DND-41 (cell line): Measurements from ENCODE around the gene ITSN1.

Experiments used
- ATAC-seq: fragments of 200-7000 bp; cut with Tn5 transposase; 3 replicates; pipeline ENCODE4 v1.9.1; 2021; ENCODE audit warnings: low read depth; ENCODE audit not compliant: insufficient read depth
- DNase-seq: peaks from one replicate; pipeline ENCODE4 v3.0.0-alpha.2; 2020
- H2AFZ ChIP-seq: 2 replicates; pipeline ENCODE4 v1.6.0; 2012; ENCODE audit warnings: low read depth, low read length
- H3K27ac ChIP-seq: 2 replicates; pipeline ENCODE4 v1.5.1; 2012; ENCODE audit warnings: low read length, inconsistent platforms
- H3K27me3 ChIP-seq: fragments of 200-600 bp; sonication (generic); 2 replicates; pipeline ENCODE4 v1.6.0; 2012; ENCODE audit warnings: low read length, mild to moderate bottlenecking, inconsistent platforms; ENCODE audit not compliant: insufficient read depth, poor library complexity
- H3K36me3 ChIP-seq: 2 replicates; pipeline ENCODE4 v1.5.1; 2012; ENCODE audit warnings: low read length, inconsistent platforms; ENCODE audit not compliant: insufficient read depth
- H3K4me1 ChIP-seq: 2 replicates; pipeline ENCODE4 v1.5.1; 2012; ENCODE audit warnings: mild to moderate bottlenecking, low read length; ENCODE audit not compliant: insufficient read depth
- H3K4me2 ChIP-seq: 2 replicates; pipeline ENCODE4 v1.6.0; 2012; ENCODE audit warnings: mild to moderate bottlenecking, moderate library complexity, low read length, inconsistent platforms; ENCODE audit not compliant: insufficient read depth
- H3K4me3 ChIP-seq, 2 experiments: fragments of 200-600 bp in 1 of 2; shearing (Covaris generic) in 1 of 2; 2 replicates each; pipeline ENCODE4 v1.5.1; 2012 to 2016; ENCODE audit warnings: inconsistent platforms in 2 of 2, low read length in 2 of 2, mild to moderate bottlenecking in 2 of 2, low read depth in 1 of 2, moderate library complexity in 1 of 2
- H3K79me2 ChIP-seq: 2 replicates; pipeline ENCODE4 v1.6.0; 2012; ENCODE audit warnings: low read length, inconsistent platforms; ENCODE audit not compliant: insufficient read depth
- H3K9ac ChIP-seq: 2 replicates; pipeline ENCODE4 v1.6.0; 2012; ENCODE audit warnings: low read depth, mild to moderate bottlenecking, inconsistent platforms, low read length, moderate library complexity
- H3K9me3 ChIP-seq: 2 replicates; pipeline ENCODE4 v1.5.1; 2012; ENCODE audit warnings: low read length, moderate library complexity, mild to moderate bottlenecking, inconsistent platforms; ENCODE audit not compliant: insufficient read depth, severe bottlenecking
- H4K20me1 ChIP-seq: 2 replicates; pipeline ENCODE4 v1.6.0; 2012; ENCODE audit warnings: low read length; ENCODE audit not compliant: insufficient read depth
- CTCF ChIP-seq: IDR thresholded peaks from 2 replicates; pipeline ENCODE4 v1.5.1; 2012; ENCODE audit warnings: borderline replicate concordance, low read length, moderate library complexity, mild to moderate bottlenecking; ENCODE audit not compliant: poor library complexity, severe bottlenecking; ENCODE audit errors: extremely low read depth
- EZH2 ChIP-seq: IDR thresholded peaks from 3 replicates; pipeline ENCODE4 v1.6.1; 2012; ENCODE audit warnings: borderline replicate concordance, low read depth, mild to moderate bottlenecking, moderate library complexity, low read length, inconsistent platforms; ENCODE audit not compliant: severe bottlenecking

Gene ITSN1

DNA sequence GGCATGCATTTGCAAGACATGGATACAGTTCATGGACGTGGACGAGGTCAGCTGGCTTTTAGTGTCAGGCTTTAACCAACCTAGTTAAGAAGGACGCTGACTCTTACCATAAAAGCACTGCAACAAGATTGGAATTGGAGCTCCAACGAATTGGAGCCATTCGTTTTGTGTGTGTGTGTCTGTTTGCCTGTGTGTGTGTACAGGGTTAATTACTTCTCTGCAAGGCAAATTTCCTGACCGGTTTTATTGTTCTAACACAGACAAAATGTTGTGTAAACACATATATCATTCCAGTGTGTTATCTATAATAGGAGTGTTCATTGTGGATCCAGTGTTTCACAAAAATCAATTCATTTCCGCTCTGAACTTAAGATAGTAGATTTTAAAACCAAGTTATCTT lies 7.9 kb downstream of the ITSN1 start:
- DNase-seq: no peak
- Histone ChIP-seq H3K4me3 (no peak overlapping the region), H2AFZ (no peak overlapping the region), H3K4me1 (no peaks in the 10 kb centered on the region), H4K20me1 (peaks cover 4% of the 10 kb centered on the region; the same call in 1 of the 2 replicates), H3K27ac (no peak overlapping the region), H3K27me3 (no peaks in the 10 kb centered on the region), H3K36me3 (no peaks in the 10 kb centered on the region), H3K9ac (no peak overlapping the region), H3K4me2 (no peak overlapping the region), H3K9me3 (no peaks in the 10 kb centered on the region), H3K79me2 (peaks cover 28% of the 10 kb centered on the region; the same call in 1 of the 2 replicates)
- ATAC-seq: no peak
- TF ChIP-seq CTCF (no peak), EZH2 (no peak)

DNA sequence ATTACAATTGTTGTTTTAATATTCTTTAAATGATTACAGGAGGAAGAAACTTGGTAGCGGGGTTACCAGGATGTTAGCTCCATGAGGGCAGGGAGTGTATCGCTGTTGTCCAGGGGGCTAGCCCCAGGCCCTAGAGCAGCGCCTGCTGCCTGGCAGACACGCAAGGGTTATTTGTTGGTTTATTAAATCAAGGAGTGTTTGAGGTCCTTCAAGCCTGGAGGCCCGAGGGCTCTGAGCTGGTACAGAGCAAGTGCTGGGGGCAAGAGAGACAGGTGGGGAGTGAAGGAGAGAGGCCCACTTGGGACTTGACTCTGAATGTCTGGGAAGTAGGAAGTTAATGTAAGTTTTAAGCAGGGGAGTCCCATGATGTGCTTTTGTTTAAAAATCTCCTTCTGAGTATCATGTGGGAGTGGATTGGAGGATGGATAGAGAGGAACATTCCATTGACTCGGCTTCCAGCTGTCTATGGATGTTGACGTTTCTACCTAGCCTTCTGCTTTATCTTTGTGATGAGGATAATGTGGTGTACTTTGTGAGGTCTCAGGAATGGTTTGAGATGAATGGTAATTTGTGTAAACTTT lies 8.7 kb downstream of the ITSN1 start:
- Histone ChIP-seq H2AFZ (no peak overlapping the region), H3K79me2 (peaks cover 29% of the 10 kb centered on the region), H4K20me1 (peaks cover 4% of the 10 kb centered on the region; the same call in 1 of the 2 replicates), H3K27me3 (no peaks in the 10 kb centered on the region), H3K27ac (no peak overlapping the region), H3K4me1 (no peaks in the 10 kb centered on the region), H3K9me3 (no peaks in the 10 kb centered on the region), H3K36me3 (no peaks in the 10 kb centered on the region), H3K4me2 (no peak overlapping the region), H3K9ac (no peak overlapping the region), H3K4me3 (no peak overlapping the region)
- TF ChIP-seq EZH2 (no peak), CTCF (no peak)
- no peak for ATAC-seq
- no peak for DNase-seq

DNA sequence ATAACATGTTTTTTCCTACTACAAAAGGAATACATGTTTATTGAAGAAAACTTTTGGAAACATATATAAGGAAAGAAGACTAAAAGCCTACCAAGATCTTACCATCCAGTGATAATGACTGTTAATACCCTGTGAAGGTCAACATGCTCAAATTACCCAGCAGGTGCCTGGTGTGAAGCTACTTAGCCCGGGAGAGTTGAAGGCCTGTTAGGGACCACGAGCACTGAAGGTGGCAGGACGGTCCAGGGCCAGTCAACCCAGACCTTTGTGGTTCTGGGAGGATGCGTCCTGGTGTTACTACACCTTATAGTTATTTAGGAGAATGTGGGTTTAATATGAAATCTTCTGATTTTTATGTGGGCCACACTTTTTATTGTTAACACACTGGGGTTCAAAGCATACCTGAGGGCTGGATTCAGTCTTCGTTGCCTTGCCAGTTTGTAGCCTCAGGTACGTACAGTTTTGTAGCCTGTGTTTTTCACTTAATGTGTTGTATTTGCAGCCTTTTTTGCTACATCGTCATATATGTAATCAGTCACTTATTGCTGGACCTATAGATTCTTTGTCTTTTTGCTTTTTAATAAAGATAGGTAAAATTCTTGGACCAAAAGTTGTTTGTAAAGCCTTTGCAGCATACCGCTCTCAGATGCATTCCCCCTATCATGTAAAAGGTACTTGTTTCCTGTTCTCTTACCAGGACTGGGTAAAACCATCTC lies 9.8 kb downstream of the ITSN1 start:
- Histone ChIP-seq H3K27me3 (no peaks in the 10 kb centered on the region), H3K27ac (no peak overlapping the region), H3K36me3 (no peaks in the 10 kb centered on the region), H3K4me3 (no peak overlapping the region), H4K20me1 (peaks cover 4% of the 10 kb centered on the region; the same call in 1 of the 2 replicates), H2AFZ (no peak overlapping the region), H3K4me1 (no peaks in the 10 kb centered on the region), H3K79me2 (peaks cover 26% of the 10 kb centered on the region), H3K9me3 (no peaks in the 10 kb centered on the region), H3K4me2 (no peak overlapping the region), H3K9ac (no peak overlapping the region)
- ATAC-seq (no peak), DNase-seq (no peak)
- TF ChIP-seq EZH2 (no peak), CTCF (no peak)
